Heart left ventricle (tissue), 13 donors: ENCODE results near the gene SPDYE4.
"Not testable (repeated sequence)": the region's sequence is repeated elsewhere in the genome, so short reads cannot be mapped to it uniquely, and the experiment has no call there.

Experiments used
- POLR2A ChIP-seq, 2 donors: fragments of 450-650 bp; IDR thresholded peaks; one replicate each; pipeline ENCODE4 v1.6.1; 2017; ENCODE audit warnings: antibody characterized with exemption in 2 of 2, mild to moderate bottlenecking in 2 of 2, moderate library complexity in 2 of 2
- TF ChIP-seq, protein P1 (sequence below), 12 donors: fragments of 200-600 bp; sonication (generic) in 4 of 12; IDR thresholded peaks; one replicate each; pipeline versions ENCODE4 v1.5.0 to v1.8.0; 2018 to 2022; ENCODE audit warnings: antibody characterized with exemption in 12 of 12, mild to moderate bottlenecking in 5 of 12
- donor health status: ischemic (EF 13 %, LVEDD 7.1; RV severe dilation, severe dysfunction).
- donor health status: DM: no; HTN: yes; CAD: no.
- donor health status: DM: no; HTN: no; CAD: no.
- donor health status: ischemic (EF 25% LVEDD 6.9; RV normal size, moderate dysfunction).
- donor health status: ischemic (EF 25% LVEDD 5.7; RV mildly dilated, moderate dysfunction).
- donor health status: ischemic (EF 35%, LVEDD 5.7; RV mildly dilated, moderate dysfunction).
- donor health status: nonischemic (EF 11% LVEDD 7.7; RV severe dilation, severe dysfunction).
- donor health status: DM: yes; HTN: yes; CAD: no.
- donor health status: PGD.
- donor health status: ischemic (EF 29% LVEDD 5.4; RV normal size, mild dysfunction).
- donor health status: nonischemic (EF 23%, LVEDD 6.1; RV moderate dilation, normal function).

DNA sequence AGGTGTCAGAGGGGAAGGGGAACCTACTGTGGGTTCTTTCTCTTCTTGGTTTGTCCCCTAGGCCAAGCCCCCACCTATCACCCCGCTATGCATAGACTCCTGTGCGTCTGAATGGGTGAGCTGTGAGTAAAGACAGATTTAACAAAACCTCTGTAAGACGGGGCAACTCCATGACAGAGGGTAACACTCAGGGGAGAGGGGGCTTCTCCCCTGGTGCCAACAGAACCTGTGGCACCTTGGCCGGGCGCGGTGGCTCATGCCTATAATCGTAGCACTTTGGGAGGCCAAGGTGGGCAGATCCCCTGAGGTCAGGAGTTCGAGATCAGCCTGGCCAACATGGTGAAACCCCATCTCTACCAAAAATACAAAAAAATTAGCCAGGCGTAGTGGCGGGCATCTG lies 47.0 kb upstream of the SPDYE4 start:
- TF ChIP-seq, protein P1, sequence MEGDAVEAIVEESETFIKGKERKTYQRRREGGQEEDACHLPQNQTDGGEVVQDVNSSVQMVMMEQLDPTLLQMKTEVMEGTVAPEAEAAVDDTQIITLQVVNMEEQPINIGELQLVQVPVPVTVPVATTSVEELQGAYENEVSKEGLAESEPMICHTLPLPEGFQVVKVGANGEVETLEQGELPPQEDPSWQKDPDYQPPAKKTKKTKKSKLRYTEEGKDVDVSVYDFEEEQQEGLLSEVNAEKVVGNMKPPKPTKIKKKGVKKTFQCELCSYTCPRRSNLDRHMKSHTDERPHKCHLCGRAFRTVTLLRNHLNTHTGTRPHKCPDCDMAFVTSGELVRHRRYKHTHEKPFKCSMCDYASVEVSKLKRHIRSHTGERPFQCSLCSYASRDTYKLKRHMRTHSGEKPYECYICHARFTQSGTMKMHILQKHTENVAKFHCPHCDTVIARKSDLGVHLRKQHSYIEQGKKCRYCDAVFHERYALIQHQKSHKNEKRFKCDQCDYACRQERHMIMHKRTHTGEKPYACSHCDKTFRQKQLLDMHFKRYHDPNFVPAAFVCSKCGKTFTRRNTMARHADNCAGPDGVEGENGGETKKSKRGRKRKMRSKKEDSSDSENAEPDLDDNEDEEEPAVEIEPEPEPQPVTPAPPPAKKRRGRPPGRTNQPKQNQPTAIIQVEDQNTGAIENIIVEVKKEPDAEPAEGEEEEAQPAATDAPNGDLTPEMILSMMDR (IDR thresholded peaks at IDR 0.05) = not testable (repeated sequence)
- not testable (repeated sequence) for TF ChIP-seq POLR2A (IDR thresholded peaks at IDR 0.05)
